Measurements from ENCODE around the gene SGMS2. TPM values are rescaled to one million over a fixed set of nuclear protein-coding genes. Genes with fewer than 3 reads are reported as not detected.

Gene SGMS2
- total and polyA plus RNA-seq, 2 of the 4 experiments (the other 2 are of a cell fraction): 13.4 to 37.5 TPM

GRCh38 chr4:107863850-107864371, 39.2 kb downstream of the SGMS2 start:
- no peak overlapping the region for H3K4me3 ChIP-seq (ENCODE audit: insufficient read depth, low read depth, low read length)
- H3K27me3 ChIP-seq (ENCODE audit: control insufficient read depth, insufficient read depth, low read length): no peaks in the 10 kb centered on the region
- H3K23ac ChIP-seq (ENCODE audit: low read depth, low read length): no peak overlapping the region
- ChIA-PET POLR2A (ENCODE audit: unreplicated experiment) (no interaction called here), CTCF (no interaction called here)
- H3K27ac ChIP-seq (ENCODE audit: insufficient read depth, low read length): no peak overlapping the region
- no peak overlapping the region for H3K9ac ChIP-seq (ENCODE audit: low read depth, low read length)
- peak overlapping the region; percentile 14; the same call in 1 of the 2 replicates for H3K14ac ChIP-seq (replicated peaks; ENCODE audit: low read depth, low read length)
- no CpG with 5 or more reads among the region's 2 CpGs for WGBS, 2 experiments (ENCODE audit: extremely low coverage in 2 of 2, insufficient read length in 1 of 2)
- no TSS peak for BruUV-seq (replicated peaks)
- H2BK20ac ChIP-seq (ENCODE audit: low read depth, low read length): no peak overlapping the region
- H3K18ac ChIP-seq (ENCODE audit: low read depth, low read length): no peak overlapping the region
- ATAC-seq (ENCODE audit: low read depth) (peak; percentile 60), DNase-seq (peak; percentile 51)
- TF ChIP-seq RCOR1 (IDR thresholded peaks at IDR 0.05; ENCODE audit: insufficient replicate concordance, low read length): no peak
- TF ChIP-seq, protein P1, sequence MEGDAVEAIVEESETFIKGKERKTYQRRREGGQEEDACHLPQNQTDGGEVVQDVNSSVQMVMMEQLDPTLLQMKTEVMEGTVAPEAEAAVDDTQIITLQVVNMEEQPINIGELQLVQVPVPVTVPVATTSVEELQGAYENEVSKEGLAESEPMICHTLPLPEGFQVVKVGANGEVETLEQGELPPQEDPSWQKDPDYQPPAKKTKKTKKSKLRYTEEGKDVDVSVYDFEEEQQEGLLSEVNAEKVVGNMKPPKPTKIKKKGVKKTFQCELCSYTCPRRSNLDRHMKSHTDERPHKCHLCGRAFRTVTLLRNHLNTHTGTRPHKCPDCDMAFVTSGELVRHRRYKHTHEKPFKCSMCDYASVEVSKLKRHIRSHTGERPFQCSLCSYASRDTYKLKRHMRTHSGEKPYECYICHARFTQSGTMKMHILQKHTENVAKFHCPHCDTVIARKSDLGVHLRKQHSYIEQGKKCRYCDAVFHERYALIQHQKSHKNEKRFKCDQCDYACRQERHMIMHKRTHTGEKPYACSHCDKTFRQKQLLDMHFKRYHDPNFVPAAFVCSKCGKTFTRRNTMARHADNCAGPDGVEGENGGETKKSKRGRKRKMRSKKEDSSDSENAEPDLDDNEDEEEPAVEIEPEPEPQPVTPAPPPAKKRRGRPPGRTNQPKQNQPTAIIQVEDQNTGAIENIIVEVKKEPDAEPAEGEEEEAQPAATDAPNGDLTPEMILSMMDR (conservative IDR thresholded peaks at IDR 0.05; ENCODE audit: low read depth, low read length): no peak
- no peaks in the 10 kb centered on the region; a peak in 1 of 4 replicates for H3K79me1 ChIP-seq (ENCODE audit: low read depth in 1 of 2, low read length in 2 of 2)
- no peaks in the 10 kb centered on the region for H4K20me1 ChIP-seq (ENCODE audit: insufficient read depth, low read length)
- no peak overlapping the region for H2BK15ac ChIP-seq (ENCODE audit: low read depth, low read length)
- intact Hi-C loops (cut with micrococcal nuclease): no loop called here
- H4K91ac ChIP-seq (ENCODE audit: insufficient read depth, low read depth, low read length): no peak overlapping the region
- no peak overlapping the region for H2BK120ac ChIP-seq (ENCODE audit: low read depth, low read length)
- H2AK9ac ChIP-seq (replicated peaks; ENCODE audit: low read depth, low read length, poor library complexity): no peak overlapping the region
- H3K56ac ChIP-seq (ENCODE audit: extremely low read depth, insufficient read depth, low read length): no peak overlapping the region
- in situ Hi-C loops (cut with MboI; ENCODE audit: low sequenced_read_pairs): no loop called here
- H4K5ac ChIP-seq (ENCODE audit: low read depth, low read length): no peak overlapping the region
- no peaks in the 10 kb centered on the region for H3K36me3 ChIP-seq (ENCODE audit: control insufficient read depth, insufficient read depth, low read length)
- dilution Hi-C loops (cut with HindIII; ENCODE audit: low sequenced_read_pairs, unreplicated experiment): no loop called here
- no peaks in the 10 kb centered on the region for H3K9me3 ChIP-seq (ENCODE audit: control insufficient read depth, insufficient read depth, low read length)
- H3K4me2 ChIP-seq (ENCODE audit: low read depth, low read length): no peak overlapping the region
- H3K4me1 ChIP-seq (ENCODE audit: control insufficient read depth, insufficient read depth, low read length): peaks cover 5% of the 10 kb centered on the region
- H3K9me1 ChIP-seq (ENCODE audit: insufficient read depth, low read length): no peaks in the 10 kb centered on the region; the same call in 1 of the 2 replicates
- no peak overlapping the region for H2BK5ac ChIP-seq (ENCODE audit: low read depth, low read length, poor library complexity, severe bottlenecking)
- peak overlapping the region; percentile 54 for H2AFZ ChIP-seq (replicated peaks; ENCODE audit: low read length, poor library complexity)
- H4K8ac ChIP-seq (ENCODE audit: low read depth in 2 of 2, low read length in 2 of 2): no peak overlapping the region
- no peak overlapping the region for H3K4ac ChIP-seq (ENCODE audit: low read depth, low read length)
- no peak overlapping the region for H2AK5ac ChIP-seq (ENCODE audit: low read depth, low read length)
